GM08714 (cell line): ENCODE measurements around the gene C11orf91.
"Not testable (repeated sequence)": the region's sequence is repeated elsewhere in the genome, so short reads cannot be mapped to it uniquely, and the experiment has no call there.

ENCODE experiments used
- H3K4me3 ChIP-seq: fragments of 200-500 bp; sonication (Bioruptor generic); 2 replicates; pipeline ENCODE4 v1.5.1; 2014; ENCODE audit warnings: mild to moderate bottlenecking, low read length, inconsistent platforms
- ZNF274 ChIP-seq: IDR thresholded peaks from 2 replicates; pipeline ENCODE4 v1.6.1; 2012; ENCODE audit warnings: mild to moderate bottlenecking, low read depth, low read length

C11orf91 gene

DNA sequence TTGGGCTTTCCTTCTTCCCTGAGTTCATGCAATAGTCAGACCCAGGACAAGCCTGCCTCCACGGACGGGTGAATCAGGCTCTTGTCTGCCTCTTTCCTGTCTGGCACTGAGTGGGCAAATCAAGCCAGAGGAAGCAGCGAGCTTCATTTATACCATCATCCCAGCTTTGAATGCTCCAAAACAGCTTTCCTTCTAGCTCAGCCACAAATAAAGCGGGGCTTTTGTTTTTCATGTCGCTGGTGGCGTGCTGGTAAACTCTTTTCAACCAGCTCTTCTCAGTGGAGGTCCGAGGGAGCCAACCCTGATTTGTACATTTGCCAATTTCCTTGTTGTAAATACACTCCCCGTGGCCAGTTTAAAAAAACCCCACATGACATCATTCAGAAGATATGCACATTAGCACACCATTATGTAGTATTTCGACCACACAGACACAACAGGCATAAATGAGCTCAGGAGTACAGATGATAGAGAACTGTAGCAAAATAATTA is 8.6 kb downstream of the C11orf91 start:
- no peak overlapping the region for H3K4me3 ChIP-seq
- no peak for TF ChIP-seq ZNF274

DNA sequence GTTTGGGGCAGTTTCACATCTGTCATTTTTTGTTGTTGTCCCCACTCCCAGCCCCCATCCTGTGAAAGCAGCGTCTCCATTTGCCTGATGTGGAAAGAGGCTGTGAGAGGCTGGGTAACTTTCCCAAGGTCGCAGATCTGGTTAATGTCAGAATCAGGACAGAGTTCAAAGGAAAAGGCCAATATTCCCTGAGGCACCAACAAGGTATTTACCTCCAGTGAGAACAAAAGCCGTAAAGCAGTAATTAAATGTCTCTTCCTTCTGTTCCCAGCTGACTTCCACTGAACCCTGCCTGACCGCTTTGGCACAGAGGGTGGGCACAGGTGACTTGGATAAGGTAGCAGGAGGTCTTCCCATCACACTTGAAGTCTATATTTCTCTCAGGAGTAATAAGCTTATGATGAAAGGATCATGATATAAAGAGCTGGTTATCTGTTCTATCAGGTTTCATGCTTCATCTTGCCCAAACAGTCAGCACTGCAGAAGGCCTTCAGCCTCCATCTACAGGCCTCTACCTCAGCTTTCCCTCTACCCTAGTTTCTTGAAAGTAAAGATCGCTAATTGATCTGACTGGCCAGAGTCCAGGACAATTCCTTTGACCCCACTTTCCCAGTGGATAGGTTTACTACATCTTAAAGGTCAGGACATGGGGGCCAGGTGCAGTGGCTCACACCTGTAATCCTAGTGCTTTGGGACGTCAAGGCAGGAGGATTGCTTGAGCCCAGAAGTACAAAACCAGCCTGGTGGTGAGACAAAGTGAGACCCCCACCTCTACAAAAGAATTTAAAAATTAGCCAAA is 9.4 kb downstream of the C11orf91 start:
- TF ChIP-seq ZNF274: no peak
- no peak overlapping the region for H3K4me3 ChIP-seq

- no peak overlapping the region for H3K4me3 ChIP-seq
- TF ChIP-seq ZNF274: no peak
Measured at GRCh38 chr11:33690290-33691065, 10.1 kb downstream of the C11orf91 start.

- TF ChIP-seq ZNF274: no peak
- H3K4me3 ChIP-seq: no peak overlapping the region
Measured at GRCh38 chr11:33689501-33689900, 11.1 kb downstream of the C11orf91 start.

DNA sequence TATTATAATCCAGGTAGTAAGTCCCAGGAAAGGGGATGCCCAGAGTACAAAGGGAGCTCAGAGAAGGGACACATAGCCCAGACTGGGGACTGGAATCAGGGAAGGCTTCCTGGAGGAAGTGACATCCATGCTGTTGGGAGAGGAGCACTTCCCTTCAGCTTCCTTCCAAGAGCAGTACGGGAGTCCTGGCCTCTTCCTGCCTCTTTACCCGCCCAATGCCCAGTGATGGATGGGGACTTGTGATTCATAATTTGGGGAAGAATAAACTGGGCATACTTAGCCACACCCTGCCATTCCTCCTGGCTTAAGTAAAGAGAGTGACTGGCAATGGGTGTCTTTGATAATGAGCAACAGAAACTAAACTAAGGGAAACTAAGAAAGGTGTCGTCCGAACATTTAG is 11.5 kb downstream of the C11orf91 start:
- H3K4me3 ChIP-seq: no peak overlapping the region
- TF ChIP-seq ZNF274: no peak

DNA sequence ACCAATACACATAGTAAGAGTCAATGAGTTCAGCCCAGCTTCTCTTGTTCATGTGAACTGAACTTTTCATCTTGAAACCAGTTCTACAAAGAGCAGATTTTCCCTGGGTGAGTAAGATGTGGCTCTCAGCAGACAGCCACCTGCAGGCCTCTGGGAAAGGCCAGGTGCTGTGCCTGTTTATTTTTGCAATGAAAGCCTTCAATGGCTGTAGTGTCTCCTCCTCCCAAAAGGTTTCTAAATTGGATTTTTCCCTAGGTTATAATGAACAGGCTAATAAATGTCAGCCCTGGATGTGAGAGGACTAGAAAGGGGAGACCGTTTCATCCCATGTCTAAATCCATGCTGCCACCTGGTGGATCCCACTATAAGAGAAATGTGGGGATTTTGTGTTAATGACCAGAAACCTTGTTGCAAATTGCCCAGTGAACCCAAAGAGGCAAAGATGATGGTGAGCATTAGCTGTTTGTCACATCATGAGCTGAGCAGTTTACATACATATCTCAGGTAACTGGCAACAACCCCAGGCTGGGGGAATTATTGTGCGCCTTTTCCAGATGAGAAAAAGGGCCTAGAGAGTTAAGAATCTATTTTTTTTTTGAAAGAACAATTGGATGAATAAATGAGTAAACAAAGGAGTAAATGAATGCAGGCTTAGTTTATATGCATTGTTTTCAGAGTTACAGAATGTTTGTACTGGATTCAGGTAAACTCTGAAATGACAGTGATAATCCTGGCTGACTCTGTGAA is 12.7 kb downstream of the C11orf91 start:
- no peak overlapping the region for H3K4me3 ChIP-seq
- no peak for TF ChIP-seq ZNF274

GRCh38 chr11:33685082-33685481 is 15.5 kb downstream of the C11orf91 start:
- H3K4me3 ChIP-seq: no peak overlapping the region
- no peak for TF ChIP-seq ZNF274

DNA sequence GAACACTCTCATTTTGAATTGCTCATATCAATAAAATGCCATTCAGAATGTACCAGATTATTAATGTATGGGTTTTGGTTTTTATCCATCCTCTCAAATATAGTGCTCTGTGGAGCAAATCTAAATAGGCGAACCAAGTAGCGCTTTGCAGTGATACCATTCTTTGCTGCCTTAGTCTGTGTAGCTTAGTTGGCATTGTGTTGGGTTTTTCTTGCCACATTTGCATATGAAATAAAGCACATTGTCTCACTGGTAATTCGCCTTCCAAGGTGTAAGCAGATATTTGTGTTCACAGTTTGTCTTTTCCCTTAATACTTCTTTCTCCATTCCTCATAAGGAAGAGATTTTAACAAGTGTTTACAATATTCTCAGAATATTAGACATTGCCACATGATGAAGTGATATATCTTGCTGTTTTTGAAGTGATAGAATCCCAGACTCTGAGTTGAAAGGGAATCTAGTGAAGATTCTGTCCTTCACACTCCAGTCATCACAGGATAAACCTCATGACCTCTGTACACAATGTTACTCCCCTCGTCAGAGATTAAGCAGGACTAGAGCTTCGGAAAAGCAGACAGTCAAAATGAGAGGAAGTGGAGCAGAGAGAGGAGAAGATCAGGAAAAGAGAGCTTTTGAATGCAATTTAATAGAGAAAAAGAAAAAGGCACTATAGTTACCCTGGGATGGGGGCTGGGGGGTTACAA is 16.5 kb downstream of the C11orf91 start:
- TF ChIP-seq ZNF274: no peak
- H3K4me3 ChIP-seq: no peak overlapping the region

DNA sequence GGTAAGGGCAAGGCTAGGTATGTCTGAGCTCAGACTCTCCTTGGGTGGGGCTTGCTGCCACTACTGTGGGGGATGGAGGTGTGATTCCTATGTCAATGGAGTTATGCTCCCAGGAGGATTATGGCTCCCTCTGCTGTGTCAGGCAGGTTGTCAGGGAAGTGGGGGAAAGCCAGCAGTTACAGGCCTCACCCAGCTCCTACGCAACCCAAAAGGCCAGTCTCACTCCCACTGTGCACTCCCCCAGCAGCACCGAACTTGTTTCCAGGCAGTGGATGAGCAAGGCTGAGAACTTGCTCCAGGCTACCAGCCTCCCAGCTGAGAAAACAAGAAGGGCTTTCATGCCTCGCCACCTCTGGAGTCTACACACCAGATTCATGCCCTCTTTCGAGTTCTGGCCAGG is 18.2 kb downstream of the C11orf91 start:
- TF ChIP-seq ZNF274: no peak
- no peak overlapping the region for H3K4me3 ChIP-seq

GRCh38 chr11:33682019-33682418 is 18.6 kb downstream of the C11orf91 start:
- no peak for TF ChIP-seq ZNF274

DNA sequence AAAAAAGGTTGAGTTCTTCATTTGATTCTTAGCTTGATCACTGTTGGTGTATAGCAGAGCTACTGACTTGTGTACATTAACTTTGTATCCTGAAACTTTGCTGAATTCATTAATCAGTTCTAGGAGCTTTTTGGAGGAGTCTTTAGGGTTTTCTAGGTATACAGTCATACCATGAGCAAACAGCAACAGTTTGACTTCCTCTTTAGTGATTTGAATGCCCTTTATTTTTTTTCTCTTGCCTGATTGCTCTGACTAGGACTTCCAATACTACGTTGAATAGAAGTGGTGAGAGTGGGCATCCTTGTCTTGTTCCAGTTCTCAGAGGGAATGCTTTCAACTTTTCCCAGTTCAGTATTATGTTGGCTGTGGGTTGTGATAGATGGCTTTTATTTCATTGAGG is 22.0 kb downstream of the C11orf91 start:
- not testable (repeated sequence) for H3K4me3 ChIP-seq

More at GRCh38 chr11:33682019-33682418, 18.6 kb downstream of the C11orf91 start:
- H3K4me3 ChIP-seq: no peak overlapping the region

DNA sequence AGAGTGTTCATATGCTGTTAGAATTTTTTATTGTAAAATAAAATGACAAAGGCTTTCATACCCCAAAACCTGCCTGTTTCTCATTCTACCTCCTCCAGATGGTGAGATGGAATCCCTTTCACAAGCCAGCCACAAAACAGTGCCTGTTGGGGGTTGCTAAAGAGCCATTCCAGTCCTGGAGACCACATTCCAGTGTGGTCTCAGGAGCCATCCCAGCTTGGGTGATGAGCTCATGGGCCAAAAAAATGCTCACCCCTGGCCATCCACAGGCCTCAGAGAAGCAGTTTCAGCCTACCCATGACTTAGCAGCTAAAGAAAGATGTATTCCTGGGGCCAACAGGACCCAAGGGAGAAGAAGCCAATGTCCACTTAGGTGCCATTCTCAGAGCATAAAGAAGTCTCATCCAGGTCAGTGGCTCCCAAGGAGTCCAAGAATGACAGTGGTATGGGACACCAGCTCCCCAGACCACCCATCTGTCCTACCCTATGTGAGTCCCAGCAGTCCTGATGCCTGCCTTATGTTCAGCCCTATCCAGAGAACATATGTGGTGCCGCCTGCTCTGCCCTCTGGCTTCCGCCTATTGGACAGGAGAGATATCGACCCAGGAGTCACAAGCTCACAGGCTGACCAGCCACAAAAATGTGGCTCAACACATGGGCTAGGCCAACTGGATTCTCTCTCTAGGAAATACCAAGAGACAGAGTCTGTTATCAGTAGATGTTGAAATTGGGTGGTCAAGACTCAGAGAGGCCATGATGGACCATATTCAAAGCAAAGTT is 26.4 kb downstream of the C11orf91 start:
- no peak for TF ChIP-seq ZNF274
- H3K4me3 ChIP-seq: no peak overlapping the region

GRCh38 chr11:33672273-33672672 is 28.4 kb downstream of the C11orf91 start:
- H3K4me3 ChIP-seq: no peak overlapping the region
- TF ChIP-seq ZNF274: no peak
